ENCODE measurements around the gene UBE2E1.
"Not testable (repeated sequence)": the region's sequence is repeated elsewhere in the genome, so short reads cannot be mapped to it uniquely, and the experiment has no call there.

Gene UBE2E1

GRCh38 chr3:23840521-23840920, 34.8 kb downstream of the UBE2E1 start:
- Histone ChIP-seq H3K9me3 (ENCODE audit: control insufficient read depth, low read length) (no peaks in the 10 kb centered on the region), H3K4me3 (ENCODE audit: insufficient read depth, low read depth, low read length) (no peak overlapping the region), H3K36me3 (ENCODE audit: control insufficient read depth, insufficient read depth, low read length) (no peaks in the 10 kb centered on the region), H3K4me1 (ENCODE audit: control insufficient read depth, insufficient read depth, low read length) (peaks cover 11% of the 10 kb centered on the region), H3K27ac (ENCODE audit: insufficient read depth, low read depth, low read length, poor library complexity, severe bottlenecking) (peak overlapping the region; percentile 26), H3K27me3 (ENCODE audit: control insufficient read depth, insufficient read depth, low read length, poor library complexity, severe bottlenecking) (no peaks in the 10 kb centered on the region)
- 72 to 76% methylated on average over 5 of the region's 5 CpGs for WGBS, 2 experiments

DNA sequence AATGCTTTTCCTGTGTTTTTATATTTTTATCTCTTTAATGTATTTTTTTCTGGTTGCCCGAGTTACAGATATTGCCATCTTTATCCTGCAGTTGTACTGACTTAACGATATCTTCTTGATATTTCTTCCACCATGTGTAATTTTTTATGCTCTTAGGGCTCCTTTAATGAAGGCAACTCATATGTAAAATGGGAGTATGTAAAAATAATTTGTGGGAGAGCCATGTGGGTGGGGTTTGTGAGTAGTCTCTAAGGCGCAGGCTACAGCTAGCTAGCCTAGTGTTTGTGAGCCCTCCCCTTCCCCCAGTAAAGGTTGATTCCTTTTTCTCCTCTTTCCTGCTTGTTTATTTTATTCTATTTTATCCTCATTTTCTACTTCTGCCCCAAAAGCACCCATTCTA, 38.1 kb downstream of the UBE2E1 start:
- H3K27ac ChIP-seq (ENCODE audit: insufficient read depth, low read depth, low read length, poor library complexity, severe bottlenecking) = no peak overlapping the region
- no peaks in the 10 kb centered on the region for H3K27me3 ChIP-seq (ENCODE audit: control insufficient read depth, insufficient read depth, low read length, poor library complexity, severe bottlenecking)
- no peaks in the 10 kb centered on the region for H3K36me3 ChIP-seq (ENCODE audit: control insufficient read depth, insufficient read depth, low read length)
- peaks cover 8% of the 10 kb centered on the region for H3K4me1 ChIP-seq (ENCODE audit: control insufficient read depth, insufficient read depth, low read length)
- H3K4me3 ChIP-seq (ENCODE audit: insufficient read depth, low read depth, low read length) = no peak overlapping the region
- WGBS, 2 experiments = 94 to 100% methylated on average over 2 of the region's 3 CpGs
- H3K9me3 ChIP-seq (ENCODE audit: control insufficient read depth, low read length) = no peaks in the 10 kb centered on the region

- Histone ChIP-seq H3K9me3 (ENCODE audit: control insufficient read depth, low read length) (no peaks in the 10 kb centered on the region), H3K4me1 (ENCODE audit: control insufficient read depth, insufficient read depth, low read length) (peaks cover 1% of the 10 kb centered on the region), H3K27me3 (ENCODE audit: control insufficient read depth, insufficient read depth, low read length, poor library complexity, severe bottlenecking) (no peaks in the 10 kb centered on the region), H3K27ac (ENCODE audit: insufficient read depth, low read depth, low read length, poor library complexity, severe bottlenecking) (no peak overlapping the region), H3K4me3 (ENCODE audit: insufficient read depth, low read depth, low read length) (no peak overlapping the region), H3K36me3 (ENCODE audit: control insufficient read depth, insufficient read depth, low read length) (no peaks in the 10 kb centered on the region)
- WGBS, 2 experiments = 100% methylated on average over 1 of the region's 5 CpGs
Observed at GRCh38 chr3:23845326-23846216, 39.8 kb downstream of the UBE2E1 start.

DNA sequence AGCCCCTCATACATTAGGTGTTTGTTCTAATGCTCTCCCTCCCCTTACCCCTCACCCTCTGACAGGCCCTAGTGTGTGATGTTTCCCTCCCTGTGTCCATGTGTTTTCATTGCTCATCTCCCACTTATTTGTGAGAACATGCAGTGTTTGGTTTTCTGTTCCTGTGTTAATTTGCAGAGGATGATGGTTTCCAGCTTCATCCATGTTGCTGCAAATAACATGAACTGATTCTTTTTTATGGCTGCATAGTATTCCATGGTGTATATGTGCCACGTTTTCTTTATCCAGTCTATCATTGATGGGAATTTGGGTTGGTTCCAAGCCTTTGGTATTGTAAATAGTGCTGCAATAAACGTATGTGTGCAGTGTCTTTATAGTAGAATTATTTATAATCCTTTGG, 43.7 kb downstream of the UBE2E1 start:
- WGBS, 2 experiments = 84 to 100% methylated on average over 2 of the region's 2 CpGs
- H3K4me3 ChIP-seq (ENCODE audit: insufficient read depth, low read depth, low read length); H3K36me3 ChIP-seq (ENCODE audit: control insufficient read depth, insufficient read depth, low read length); H3K9me3 ChIP-seq (ENCODE audit: control insufficient read depth, low read length); H3K27me3 ChIP-seq (ENCODE audit: control insufficient read depth, insufficient read depth, low read length, poor library complexity, severe bottlenecking); H3K27ac ChIP-seq (ENCODE audit: insufficient read depth, low read depth, low read length, poor library complexity, severe bottlenecking); H3K4me1 ChIP-seq (ENCODE audit: control insufficient read depth, insufficient read depth, low read length): not testable (repeated sequence)

DNA sequence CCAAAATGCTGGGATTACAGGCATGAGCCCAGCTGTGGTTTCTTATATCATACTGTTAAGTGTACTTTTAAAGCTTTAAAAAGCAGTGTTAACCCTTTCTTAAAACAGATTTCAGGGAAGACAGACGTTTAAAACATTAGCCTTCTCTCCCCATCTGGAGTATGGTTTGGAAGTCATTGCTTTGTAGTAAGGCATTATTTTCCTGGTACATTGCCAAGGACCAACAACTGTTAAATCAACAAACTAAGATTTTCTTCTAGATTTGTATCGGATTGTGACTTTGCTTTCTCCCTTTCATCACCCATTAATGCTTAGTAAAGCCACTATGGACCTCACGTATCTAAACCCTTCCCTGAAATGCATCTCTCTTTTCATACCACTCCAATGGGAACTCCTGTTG, 50.5 kb downstream of the UBE2E1 start:
- Histone ChIP-seq H3K27me3 (ENCODE audit: control insufficient read depth, insufficient read depth, low read length, poor library complexity, severe bottlenecking) (no peaks in the 10 kb centered on the region), H3K36me3 (ENCODE audit: control insufficient read depth, insufficient read depth, low read length) (peaks cover 6% of the 10 kb centered on the region), H3K4me1 (ENCODE audit: control insufficient read depth, insufficient read depth, low read length) (no peaks in the 10 kb centered on the region), H3K27ac (ENCODE audit: insufficient read depth, low read depth, low read length, poor library complexity, severe bottlenecking) (no peak overlapping the region), H3K4me3 (ENCODE audit: insufficient read depth, low read depth, low read length) (no peak overlapping the region), H3K9me3 (ENCODE audit: control insufficient read depth, low read length) (no peaks in the 10 kb centered on the region)
- WGBS, 2 experiments = 85 to 93% methylated on average over 2 to 3 of the region's 3 CpGs

GRCh38 chr3:23859012-23859743, 53.4 kb downstream of the UBE2E1 start:
- no peaks in the 10 kb centered on the region for H3K4me1 ChIP-seq (ENCODE audit: control insufficient read depth, insufficient read depth, low read length)
- WGBS, 2 experiments = 76 to 81% methylated on average over 1 of the region's 1 CpG
- H3K4me3 ChIP-seq (ENCODE audit: insufficient read depth, low read depth, low read length) = no peak overlapping the region
- H3K27me3 ChIP-seq (ENCODE audit: control insufficient read depth, insufficient read depth, low read length, poor library complexity, severe bottlenecking) = no peaks in the 10 kb centered on the region
- no peak overlapping the region for H3K27ac ChIP-seq (ENCODE audit: insufficient read depth, low read depth, low read length, poor library complexity, severe bottlenecking)
- no peaks in the 10 kb centered on the region for H3K9me3 ChIP-seq (ENCODE audit: control insufficient read depth, low read length)
- no peaks in the 10 kb centered on the region for H3K36me3 ChIP-seq (ENCODE audit: control insufficient read depth, insufficient read depth, low read length)

DNA sequence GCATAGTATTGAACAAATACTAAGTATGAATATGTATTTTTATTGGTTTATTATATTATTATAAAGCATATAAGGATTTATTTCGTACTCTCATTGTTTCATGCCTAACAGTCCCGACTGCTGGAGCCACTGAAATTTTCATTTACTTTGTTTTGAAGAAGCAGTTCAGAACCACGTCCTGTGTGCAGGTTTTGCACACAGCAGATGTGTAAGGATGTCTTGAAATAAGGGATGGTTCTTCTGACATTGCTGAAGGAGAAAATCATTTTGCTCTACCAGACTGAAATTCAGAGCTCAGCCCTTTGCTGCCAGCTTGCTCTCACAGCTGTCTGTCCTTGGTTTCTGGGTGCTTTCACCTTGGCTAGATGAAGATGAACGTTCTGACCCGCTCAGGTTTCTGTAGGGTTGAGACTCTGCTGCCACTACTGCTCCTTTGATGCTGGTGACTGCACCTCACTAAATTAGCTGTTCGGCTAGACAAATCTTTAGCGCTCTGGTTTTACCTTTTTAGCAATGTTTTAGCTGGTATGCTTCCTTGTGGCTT, 54.2 kb downstream of the UBE2E1 start:
- no peaks in the 10 kb centered on the region for H3K36me3 ChIP-seq (ENCODE audit: control insufficient read depth, insufficient read depth, low read length)
- peaks cover 4% of the 10 kb centered on the region for H3K4me1 ChIP-seq (ENCODE audit: control insufficient read depth, insufficient read depth, low read length)
- H3K9me3 ChIP-seq (ENCODE audit: control insufficient read depth, low read length) = no peaks in the 10 kb centered on the region
- H3K27ac ChIP-seq (ENCODE audit: insufficient read depth, low read depth, low read length, poor library complexity, severe bottlenecking) = no peak overlapping the region
- H3K27me3 ChIP-seq (ENCODE audit: control insufficient read depth, insufficient read depth, low read length, poor library complexity, severe bottlenecking) = no peaks in the 10 kb centered on the region
- H3K4me3 ChIP-seq (ENCODE audit: insufficient read depth, low read depth, low read length) = no peak overlapping the region
- 94 to 95% methylated on average over 7 of the region's 7 CpGs for WGBS, 2 experiments

- no peak overlapping the region for H3K4me3 ChIP-seq (ENCODE audit: insufficient read depth, low read depth, low read length)
- 93% methylated on average over 9 of the region's 9 CpGs for WGBS, 2 experiments
- peaks cover 19% of the 10 kb centered on the region for H3K4me1 ChIP-seq (ENCODE audit: control insufficient read depth, insufficient read depth, low read length)
Observed at GRCh38 chr3:23861689-23862088, 55.9 kb downstream of the UBE2E1 start.

DNA sequence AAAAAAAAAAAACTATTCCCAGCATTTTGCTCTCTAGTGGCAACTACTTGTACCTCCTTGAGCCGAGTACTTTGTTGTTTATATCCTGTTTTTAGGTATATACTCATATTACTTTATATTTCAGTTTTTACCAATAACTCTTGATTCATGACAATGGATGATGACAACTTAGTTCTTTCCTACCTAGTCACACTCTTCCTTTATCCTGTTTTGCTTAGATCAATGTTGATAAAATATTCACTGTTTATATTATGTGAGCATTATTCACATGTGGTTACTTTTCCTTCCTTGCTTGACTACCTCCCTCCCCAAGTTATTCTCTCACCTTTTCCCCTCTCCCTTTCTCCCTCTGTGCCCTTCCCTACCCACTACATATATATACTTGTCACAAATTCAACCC, 57.3 kb downstream of the UBE2E1 start:
- H3K27ac ChIP-seq (ENCODE audit: insufficient read depth, low read depth, low read length, poor library complexity, severe bottlenecking) = no peak overlapping the region
- H3K4me1 ChIP-seq (ENCODE audit: control insufficient read depth, insufficient read depth, low read length) = peaks cover 19% of the 10 kb centered on the region
- H3K27me3 ChIP-seq (ENCODE audit: control insufficient read depth, insufficient read depth, low read length, poor library complexity, severe bottlenecking) = no peaks in the 10 kb centered on the region
- 83% methylated on average over 1 of the region's 1 CpG; no CpG with 5 or more reads in 1 of the 2 experiments for WGBS, 2 experiments
- H3K4me3 ChIP-seq (ENCODE audit: insufficient read depth, low read depth, low read length) = no peak overlapping the region
- no peaks in the 10 kb centered on the region for H3K36me3 ChIP-seq (ENCODE audit: control insufficient read depth, insufficient read depth, low read length)
- H3K9me3 ChIP-seq (ENCODE audit: control insufficient read depth, low read length) = no peaks in the 10 kb centered on the region

More at GRCh38 chr3:23861689-23862088, 55.9 kb downstream of the UBE2E1 start:
- H3K36me3 ChIP-seq (ENCODE audit: control insufficient read depth, insufficient read depth, low read length) = no peaks in the 10 kb centered on the region
- H3K27me3 ChIP-seq (ENCODE audit: control insufficient read depth, insufficient read depth, low read length, poor library complexity, severe bottlenecking) = no peaks in the 10 kb centered on the region
- H3K27ac ChIP-seq (ENCODE audit: insufficient read depth, low read depth, low read length, poor library complexity, severe bottlenecking) = no peak overlapping the region
- H3K9me3 ChIP-seq (ENCODE audit: control insufficient read depth, low read length) = no peaks in the 10 kb centered on the region

DNA sequence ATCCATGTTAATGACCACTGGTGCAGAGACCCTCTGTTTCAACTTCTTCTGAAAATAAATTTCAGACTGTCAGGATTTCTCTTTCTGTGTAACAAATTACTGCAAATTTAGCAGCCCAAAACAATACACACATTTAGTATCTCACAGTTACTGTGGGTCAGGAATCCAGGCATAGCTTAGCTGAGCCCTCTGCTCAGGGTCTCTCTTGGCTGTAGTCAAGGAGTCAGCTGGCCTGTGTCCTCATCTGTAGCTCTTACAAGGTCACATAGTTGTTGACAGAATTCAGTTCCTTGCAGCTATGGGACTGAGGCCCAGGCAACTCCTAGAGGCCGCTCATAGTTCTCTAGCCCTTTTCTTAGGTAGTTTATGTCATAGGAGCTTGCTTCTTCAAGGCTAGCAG, 59.2 kb downstream of the UBE2E1 start:
- 95% methylated on average over 1 of the region's 1 CpG for WGBS, 2 experiments
- H3K27me3 ChIP-seq (ENCODE audit: control insufficient read depth, insufficient read depth, low read length, poor library complexity, severe bottlenecking) = no peaks in the 10 kb centered on the region
- no peak overlapping the region for H3K4me3 ChIP-seq (ENCODE audit: insufficient read depth, low read depth, low read length)
- no peaks in the 10 kb centered on the region for H3K36me3 ChIP-seq (ENCODE audit: control insufficient read depth, insufficient read depth, low read length)
- H3K9me3 ChIP-seq (ENCODE audit: control insufficient read depth, low read length) = no peaks in the 10 kb centered on the region
- peaks cover 19% of the 10 kb centered on the region for H3K4me1 ChIP-seq (ENCODE audit: control insufficient read depth, insufficient read depth, low read length)
- H3K27ac ChIP-seq (ENCODE audit: insufficient read depth, low read depth, low read length, poor library complexity, severe bottlenecking) = peak overlapping the region; percentile 44

Measured in ectodermal cell (in vitro differentiated cells).